NB4 (cell line): ENCODE measurements around the gene SIM2.

ENCODE experiments used
- CTCF ChIP-seq: IDR thresholded peaks from one replicate; pipeline ENCODE4 v1.5.1; 2012; ENCODE audit warnings: low read depth, low read length
- MAX ChIP-seq: IDR thresholded peaks from 2 replicates; pipeline ENCODE4 v1.6.1; 2011; ENCODE audit warnings: low read depth, low read length
- MYC ChIP-seq: IDR thresholded peaks from 2 replicates; pipeline ENCODE4 v1.6.1; 2011; ENCODE audit warnings: low read depth, low read length
- POLR2A ChIP-seq: IDR thresholded peaks from 2 replicates; pipeline ENCODE4 v1.6.1; 2011; ENCODE audit warnings: mild to moderate bottlenecking; ENCODE audit not compliant: insufficient read length; ENCODE audit errors: extremely low read depth

GRCh38 chr21:36702622-36702968, 3.7 kb downstream of the SIM2 start:
- TF ChIP-seq POLR2A (no peak), CTCF (no peak), MAX (no peak), MYC (no peak)
